SU-DHL-6 (cell line): ENCODE results near the gene KIAA0586.

ENCODE experiments used
- H2AFZ ChIP-seq: fragments of 200-600 bp; sonication (generic); 2 replicates; pipeline ENCODE4 v1.6.1; 2014; ENCODE audit warnings: low read depth, mild to moderate bottlenecking, moderate library complexity, mixed read lengths, antibody characterized with exemption, low read length; ENCODE audit not compliant: severe bottlenecking
- H3F3A ChIP-seq: fragments of 200-600 bp; shearing (Covaris generic); 2 replicates; pipeline ENCODE4 v1.6.0; 2016; ENCODE audit warnings: antibody characterized with exemption, mild to moderate bottlenecking; ENCODE audit not compliant: insufficient read depth
- H3K27ac ChIP-seq: fragments of 200-600 bp; sonication (generic); 2 replicates; pipeline ENCODE4 v1.5.1; 2016; ENCODE audit warnings: low read depth, mild to moderate bottlenecking, low read length, moderate library complexity, mixed read lengths
- H3K27me3 ChIP-seq: fragments of 200-600 bp; sonication (generic), shearing (Covaris generic); 2 replicates; pipeline ENCODE4 v1.6.0; 2014; ENCODE audit warnings: mild to moderate bottlenecking, low read length
- H3K36me3 ChIP-seq: fragments of 200-600 bp; sonication (generic); 2 replicates; pipeline ENCODE4 v1.6.1; 2014; ENCODE audit warnings: mild to moderate bottlenecking, low read length, mixed read lengths
- H3K4me2 ChIP-seq: fragments of 300-600, 200-600 bp; shearing (Covaris generic), sonication (generic); 2 replicates; pipeline ENCODE4 v1.6.0; 2014; ENCODE audit warnings: low read length, low read depth, mild to moderate bottlenecking; ENCODE audit not compliant: poor library complexity, severe bottlenecking
- H3K4me3 ChIP-seq: fragments of 200-600 bp; sonication (generic); 2 replicates; pipeline ENCODE4 v1.5.1; 2014; ENCODE audit warnings: antibody characterized with exemption, low read length, mild to moderate bottlenecking, mixed read lengths; ENCODE audit not compliant: insufficient read depth, poor library complexity, severe bottlenecking
- H3K79me2 ChIP-seq: fragments of 200-600 bp; sonication (generic); 2 replicates; pipeline ENCODE4 v1.6.1; 2014; ENCODE audit warnings: mild to moderate bottlenecking, low read length, moderate library complexity; ENCODE audit not compliant: insufficient read depth
- H3K9ac ChIP-seq: fragments of 200-600 bp; sonication (generic); 2 replicates; pipeline ENCODE4 v1.7.0; 2014; ENCODE audit warnings: mild to moderate bottlenecking, low read length
- H3K9me2 ChIP-seq: fragments of 200-600 bp; sonication (generic); replicated peaks from 2 replicates; pipeline ENCODE4 v1.6.1; 2014; ENCODE audit warnings: low read length; ENCODE audit not compliant: insufficient read depth
- H3K9me3 ChIP-seq: fragments of 200-600 bp; sonication (generic); 2 replicates; pipeline ENCODE4 v1.6.1; 2014; ENCODE audit warnings: low read length, mixed read lengths; ENCODE audit not compliant: insufficient read depth
- H4K20me1 ChIP-seq: fragments of 200-600 bp; sonication (generic); 2 replicates; pipeline ENCODE4 v1.6.1; 2014; ENCODE audit warnings: low read depth, mild to moderate bottlenecking, antibody characterized with exemption, low read length, moderate library complexity, mixed read lengths
- EZH2phosphoT487 ChIP-seq: fragments of 200-600 bp; sonication (generic), shearing (Covaris generic); conservative IDR thresholded peaks from 2 replicates; pipeline ENCODE4 v1.6.1; 2018; ENCODE audit warnings: mild to moderate bottlenecking, antibody characterized with exemption, low read length, moderate library complexity, mixed read lengths
- TF ChIP-seq, protein P1 (sequence below): fragments of 200-600 bp; sonication (generic); IDR thresholded peaks from one replicate; pipeline ENCODE4 v1.5.1; 2017; ENCODE audit warnings: antibody characterized with exemption, mild to moderate bottlenecking, low read length, moderate library complexity; ENCODE audit not compliant: insufficient read depth, poor library complexity, severe bottlenecking

The KIAA0586 gene

DNA sequence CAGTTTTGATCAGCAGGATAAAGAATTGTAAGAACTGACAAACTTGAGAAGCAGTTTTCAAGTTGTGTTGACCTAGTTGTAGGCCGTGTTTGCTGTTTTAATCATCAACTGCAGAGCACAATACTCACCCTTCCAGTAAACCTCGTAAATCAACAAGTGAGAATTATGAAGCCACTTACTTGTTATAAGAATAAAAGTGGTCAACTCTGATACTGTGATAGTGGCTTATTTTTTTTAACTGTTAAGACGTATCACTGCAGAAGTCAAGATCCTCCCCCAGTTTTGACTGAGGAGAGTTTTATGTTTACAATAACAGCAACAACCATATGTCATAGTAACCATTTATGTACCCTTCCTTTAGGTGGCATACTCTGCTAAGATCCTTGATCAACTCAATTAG is 109.5 kb downstream of the KIAA0586 start:
- TF ChIP-seq, protein P1, sequence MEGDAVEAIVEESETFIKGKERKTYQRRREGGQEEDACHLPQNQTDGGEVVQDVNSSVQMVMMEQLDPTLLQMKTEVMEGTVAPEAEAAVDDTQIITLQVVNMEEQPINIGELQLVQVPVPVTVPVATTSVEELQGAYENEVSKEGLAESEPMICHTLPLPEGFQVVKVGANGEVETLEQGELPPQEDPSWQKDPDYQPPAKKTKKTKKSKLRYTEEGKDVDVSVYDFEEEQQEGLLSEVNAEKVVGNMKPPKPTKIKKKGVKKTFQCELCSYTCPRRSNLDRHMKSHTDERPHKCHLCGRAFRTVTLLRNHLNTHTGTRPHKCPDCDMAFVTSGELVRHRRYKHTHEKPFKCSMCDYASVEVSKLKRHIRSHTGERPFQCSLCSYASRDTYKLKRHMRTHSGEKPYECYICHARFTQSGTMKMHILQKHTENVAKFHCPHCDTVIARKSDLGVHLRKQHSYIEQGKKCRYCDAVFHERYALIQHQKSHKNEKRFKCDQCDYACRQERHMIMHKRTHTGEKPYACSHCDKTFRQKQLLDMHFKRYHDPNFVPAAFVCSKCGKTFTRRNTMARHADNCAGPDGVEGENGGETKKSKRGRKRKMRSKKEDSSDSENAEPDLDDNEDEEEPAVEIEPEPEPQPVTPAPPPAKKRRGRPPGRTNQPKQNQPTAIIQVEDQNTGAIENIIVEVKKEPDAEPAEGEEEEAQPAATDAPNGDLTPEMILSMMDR = no peak
- TF ChIP-seq EZH2phosphoT487 = no peak
- H3K27me3 ChIP-seq = no peaks in the 10 kb centered on the region

DNA sequence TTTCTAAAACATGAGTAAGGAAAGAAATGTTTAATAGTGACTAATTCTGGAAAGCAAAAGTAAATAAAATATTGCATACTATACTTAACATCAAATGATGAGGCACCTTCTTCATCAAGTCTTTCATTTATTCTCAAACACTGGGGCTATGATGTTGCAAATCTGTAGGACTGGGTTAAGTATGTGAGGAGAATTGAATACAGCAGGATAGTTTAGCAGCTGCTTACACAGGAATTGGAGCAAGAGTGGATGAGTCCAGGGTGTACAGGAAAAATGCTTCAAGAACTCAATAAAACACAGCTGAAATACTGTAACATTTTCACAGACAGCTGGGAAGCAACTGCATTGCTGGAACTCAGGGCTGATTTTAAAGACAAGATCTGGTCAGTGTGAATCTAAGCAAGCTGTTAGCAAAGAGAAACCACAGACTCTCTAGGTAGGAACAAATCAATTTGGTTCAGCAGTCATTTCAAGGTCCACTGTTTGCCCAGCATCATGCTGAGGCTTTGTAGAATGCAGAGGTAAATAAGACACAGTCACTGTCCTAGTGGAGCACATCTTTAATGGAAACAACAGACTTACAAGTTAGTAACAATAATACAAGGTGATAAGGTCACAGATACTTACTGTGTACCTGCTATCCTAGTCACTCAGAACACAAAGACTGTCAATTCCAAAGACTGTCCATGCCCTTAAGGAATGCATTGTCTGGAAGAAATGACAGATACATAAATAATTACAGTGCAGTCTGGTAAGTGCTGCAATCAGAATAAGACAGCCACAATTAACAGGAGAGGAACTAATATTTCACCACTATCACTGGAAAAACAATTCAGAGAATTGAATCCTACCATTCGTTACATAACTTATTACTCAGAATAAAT is 113.5 kb downstream of the KIAA0586 start:
- H3K79me2 ChIP-seq = no peaks in the 10 kb centered on the region
- no peak for TF ChIP-seq EZH2phosphoT487
- TF ChIP-seq, protein P1 = no peak
- no peak overlapping the region for H3K9ac ChIP-seq
- no peak overlapping the region for H3K4me2 ChIP-seq
- no peak overlapping the region for H2AFZ ChIP-seq
- H4K20me1 ChIP-seq = no peaks in the 10 kb centered on the region
- H3K9me2 ChIP-seq = no peaks in the 10 kb centered on the region
- no peaks in the 10 kb centered on the region for H3K9me3 ChIP-seq
- no peaks in the 10 kb centered on the region for H3K27me3 ChIP-seq
- H3K36me3 ChIP-seq = no peaks in the 10 kb centered on the region
- H3K27ac ChIP-seq = no peak overlapping the region
- no peak overlapping the region for H3K4me3 ChIP-seq
- no peaks in the 10 kb centered on the region for H3F3A ChIP-seq

More for the DNA sequence above, 109.5 kb downstream of the KIAA0586 start:
- no peak overlapping the region for H3K27ac ChIP-seq
- H3K9ac ChIP-seq = no peak overlapping the region
- no peaks in the 10 kb centered on the region for H3K36me3 ChIP-seq
- no peak overlapping the region for H3K4me2 ChIP-seq
- no peak overlapping the region for H3K4me3 ChIP-seq
- H3K9me3 ChIP-seq = no peaks in the 10 kb centered on the region
- no peaks in the 10 kb centered on the region for H3F3A ChIP-seq
- H3K79me2 ChIP-seq = no peaks in the 10 kb centered on the region
- H3K9me2 ChIP-seq = no peaks in the 10 kb centered on the region
- no peak overlapping the region for H2AFZ ChIP-seq
- no peaks in the 10 kb centered on the region for H4K20me1 ChIP-seq

DNA sequence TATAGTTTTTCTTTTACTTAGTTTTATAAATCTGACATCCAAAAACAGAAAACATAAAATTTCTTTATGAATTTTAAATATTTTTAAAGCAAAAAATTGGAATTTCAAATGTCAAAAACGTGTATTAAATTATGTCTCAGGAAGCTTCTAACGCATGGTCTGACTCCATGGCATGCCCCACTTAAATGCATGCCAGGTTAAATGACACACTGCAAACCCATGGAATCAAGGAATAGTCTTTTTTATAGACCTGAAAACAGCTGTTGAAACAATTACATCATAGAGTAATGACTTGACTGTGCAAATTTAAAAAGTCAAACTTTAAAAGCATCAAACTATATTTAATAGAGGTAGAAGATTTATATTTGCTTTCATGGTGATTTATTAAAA is 114.1 kb downstream of the KIAA0586 start:
- Histone ChIP-seq H2AFZ (no peak overlapping the region), H4K20me1 (no peaks in the 10 kb centered on the region), H3K9ac (no peak overlapping the region), H3K27me3 (no peaks in the 10 kb centered on the region), H3F3A (no peaks in the 10 kb centered on the region), H3K4me2 (no peak overlapping the region), H3K27ac (no peak overlapping the region), H3K79me2 (no peaks in the 10 kb centered on the region), H3K9me2 (no peaks in the 10 kb centered on the region), H3K9me3 (no peaks in the 10 kb centered on the region), H3K4me3 (no peak overlapping the region), H3K36me3 (no peaks in the 10 kb centered on the region)
- TF ChIP-seq, protein P1 = no peak
- TF ChIP-seq EZH2phosphoT487 = no peak
